ENCODE measurements around the gene GPR107. TPM values are rescaled to one million over a fixed set of nuclear protein-coding genes. Genes with fewer than 3 reads are reported as not detected.

Gene GPR107
- total and polyA plus RNA-seq, 2 experiments from 2014 or later: 12.3 to 23.9 TPM

- no peaks in the 10 kb centered on the region for H3K9me3 ChIP-seq (ENCODE audit: low read depth)
- no peaks in the 10 kb centered on the region for H3K36me3 ChIP-seq
- TF ChIP-seq CTCF (IDR thresholded peaks at IDR 0.05; ENCODE audit: low read depth, low read length): no peak
- no peak overlapping the region for H3K27ac ChIP-seq
- H3K4me3 ChIP-seq: no peak overlapping the region
- no peak for DNase-seq (ENCODE audit: low read depth in 1 of 2, low spot score in 1 of 2)
- H3K27me3 ChIP-seq: no peaks in the 10 kb centered on the region
- peaks cover 6% of the 10 kb centered on the region for H3K4me1 ChIP-seq (ENCODE audit: low read depth)
Observed at GRCh38 chr9:130116346-130116745, 62.6 kb downstream of the GPR107 start.

GRCh38 chr9:130117376-130117775, 63.7 kb downstream of the GPR107 start:
- Histone ChIP-seq H3K36me3 (peaks cover 3% of the 10 kb centered on the region), H3K9me3 (ENCODE audit: low read depth) (no peaks in the 10 kb centered on the region), H3K4me1 (ENCODE audit: low read depth) (peaks cover 6% of the 10 kb centered on the region), H3K27me3 (no peaks in the 10 kb centered on the region), H3K27ac (no peak overlapping the region), H3K4me3 (no peak overlapping the region)
- DNase-seq (ENCODE audit: low read depth in 1 of 2, low spot score in 1 of 2): no peak
- TF ChIP-seq CTCF (IDR thresholded peaks at IDR 0.05; ENCODE audit: low read depth, low read length): no peak

GRCh38 chr9:130117816-130118632, 64.3 kb downstream of the GPR107 start:
- Histone ChIP-seq H3K4me1 (ENCODE audit: low read depth) (peaks cover under 1% of the 10 kb centered on the region), H3K27ac (no peak overlapping the region), H3K9me3 (ENCODE audit: low read depth) (no peaks in the 10 kb centered on the region), H3K4me3 (no peak overlapping the region), H3K27me3 (no peaks in the 10 kb centered on the region), H3K36me3 (peaks cover 6% of the 10 kb centered on the region)
- peak in 1 of 2 donors; percentile 37 for DNase-seq (ENCODE audit: low read depth in 1 of 2, low spot score in 1 of 2)
- no peak for TF ChIP-seq CTCF (IDR thresholded peaks at IDR 0.05; ENCODE audit: low read depth, low read length)

- Histone ChIP-seq H3K4me3 (no peak overlapping the region), H3K27me3 (no peaks in the 10 kb centered on the region), H3K4me1 (ENCODE audit: low read depth) (no peaks in the 10 kb centered on the region), H3K27ac (no peak overlapping the region), H3K36me3 (peaks cover 6% of the 10 kb centered on the region), H3K9me3 (ENCODE audit: low read depth) (no peaks in the 10 kb centered on the region)
- TF ChIP-seq CTCF (IDR thresholded peaks at IDR 0.05; ENCODE audit: low read depth, low read length): no peak
- no peak for DNase-seq (ENCODE audit: low read depth in 1 of 2, low spot score in 1 of 2)
Observed at GRCh38 chr9:130118841-130119518, 65.3 kb downstream of the GPR107 start.

- H3K4me1 ChIP-seq (ENCODE audit: low read depth): no peaks in the 10 kb centered on the region
- H3K9me3 ChIP-seq (ENCODE audit: low read depth): no peaks in the 10 kb centered on the region
- H3K27me3 ChIP-seq: no peaks in the 10 kb centered on the region
- DNase-seq (ENCODE audit: low read depth in 1 of 2, low spot score in 1 of 2): no peak
- H3K36me3 ChIP-seq: peaks cover 6% of the 10 kb centered on the region
- no peak for TF ChIP-seq CTCF (IDR thresholded peaks at IDR 0.05; ENCODE audit: low read depth, low read length)
- H3K27ac ChIP-seq: no peak overlapping the region
- H3K4me3 ChIP-seq: no peak overlapping the region
Observed at GRCh38 chr9:130119519-130120298, 66.0 kb downstream of the GPR107 start.
